Fibroblast of the aortic adventitia (primary cell): ENCODE data around the gene IPPK. TPM values are rescaled to one million over a fixed set of nuclear protein-coding genes. Genes with fewer than 3 reads are reported as not detected.

Source experiments
- DNase-seq: peaks from one replicate; pipeline ENCODE4 v3.0.0-alpha.2; 2010; ENCODE audit warnings: low read depth
- H3K4me3 ChIP-seq: 2 replicates; pipeline ENCODE4 v1.5.1; 2011; ENCODE audit warnings: low read depth, mild to moderate bottlenecking, control low read depth, low read length, moderate library complexity
- CTCF ChIP-seq: IDR thresholded peaks from 2 replicates; pipeline ENCODE4 v1.5.1; 2011; ENCODE audit warnings: mild to moderate bottlenecking, low read length, control low read depth, inconsistent platforms; ENCODE audit not compliant: insufficient read depth
- total RNA-seq: library from RNA; depleted of rRNA; stranded (reverse); fragments of >200 nt; gene quantifications from 2 replicates; pipeline ENCODE4 v1.2.3, GENCODE V29; 2012; ENCODE audit warnings: low replicate concordance

IPPK gene
- total RNA-seq, 1 donor: 9.6 TPM

GRCh38 chr9:92612816-92613215 lies 57.1 kb downstream of the IPPK start:
- no peak for TF ChIP-seq CTCF
- DNase-seq: no peak
- H3K4me3 ChIP-seq: no peak overlapping the region

- no peak for DNase-seq
- no peak overlapping the region for H3K4me3 ChIP-seq
- no peak for TF ChIP-seq CTCF
These were observed 57.6 kb downstream of the IPPK start for GRCh38 chr9:92612292-92612691.

GRCh38 chr9:92611621-92612285 lies 58.2 kb downstream of the IPPK start:
- no peak for DNase-seq
- H3K4me3 ChIP-seq: no peak overlapping the region
- TF ChIP-seq CTCF: no peak

- no peak for TF ChIP-seq CTCF
- H3K4me3 ChIP-seq: no peak overlapping the region
- DNase-seq: no peak
These were observed 59.2 kb downstream of the IPPK start for GRCh38 chr9:92610470-92611420.

GRCh38 chr9:92608909-92609445 lies 61.0 kb downstream of the IPPK start:
- no peak for TF ChIP-seq CTCF
- DNase-seq: peak; percentile 39
- no peak overlapping the region for H3K4me3 ChIP-seq

- no peak for TF ChIP-seq CTCF
- DNase-seq: peak; percentile 41
- H3K4me3 ChIP-seq: no peak overlapping the region
These were observed 61.6 kb downstream of the IPPK start for GRCh38 chr9:92608241-92608908.
